ENCODE measurements around the gene ACTBL2.

DNA sequence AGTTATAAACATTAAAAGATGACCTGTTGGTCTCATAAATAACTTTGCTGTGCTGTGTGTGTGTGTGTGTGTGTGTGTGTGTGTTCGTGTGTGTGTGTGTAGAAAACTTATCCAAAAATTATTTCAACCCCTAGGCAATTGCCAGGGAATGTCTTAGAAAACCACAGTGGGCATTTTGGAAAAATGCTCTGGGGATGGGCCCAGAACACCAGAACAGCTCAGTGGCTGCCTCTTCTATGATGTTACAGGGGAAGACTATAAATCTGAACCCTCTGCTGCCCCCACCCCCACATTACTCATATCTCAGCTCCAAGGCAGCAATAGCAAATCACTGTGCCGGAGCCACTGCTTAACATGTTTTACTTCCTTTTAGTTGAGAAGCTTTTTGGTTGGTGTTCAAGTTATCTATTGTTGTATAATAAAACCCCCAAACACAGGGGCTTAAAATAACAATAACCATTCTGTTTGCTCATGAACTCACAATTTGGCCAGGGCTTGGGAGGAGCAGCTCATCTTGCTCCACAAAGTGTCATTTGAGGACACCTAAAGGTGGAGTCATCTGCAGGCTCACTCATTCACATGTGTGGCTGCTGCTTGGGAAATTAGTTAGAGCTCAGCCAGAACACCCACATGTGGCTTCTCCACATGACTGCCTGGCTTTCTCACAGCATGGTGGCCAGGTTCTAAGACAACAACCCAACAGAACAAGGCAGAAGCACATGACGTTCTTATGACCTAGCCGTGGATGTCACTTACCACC lies 40.4 kb downstream of the ACTBL2 start:
- TF ChIP-seq, protein P1, sequence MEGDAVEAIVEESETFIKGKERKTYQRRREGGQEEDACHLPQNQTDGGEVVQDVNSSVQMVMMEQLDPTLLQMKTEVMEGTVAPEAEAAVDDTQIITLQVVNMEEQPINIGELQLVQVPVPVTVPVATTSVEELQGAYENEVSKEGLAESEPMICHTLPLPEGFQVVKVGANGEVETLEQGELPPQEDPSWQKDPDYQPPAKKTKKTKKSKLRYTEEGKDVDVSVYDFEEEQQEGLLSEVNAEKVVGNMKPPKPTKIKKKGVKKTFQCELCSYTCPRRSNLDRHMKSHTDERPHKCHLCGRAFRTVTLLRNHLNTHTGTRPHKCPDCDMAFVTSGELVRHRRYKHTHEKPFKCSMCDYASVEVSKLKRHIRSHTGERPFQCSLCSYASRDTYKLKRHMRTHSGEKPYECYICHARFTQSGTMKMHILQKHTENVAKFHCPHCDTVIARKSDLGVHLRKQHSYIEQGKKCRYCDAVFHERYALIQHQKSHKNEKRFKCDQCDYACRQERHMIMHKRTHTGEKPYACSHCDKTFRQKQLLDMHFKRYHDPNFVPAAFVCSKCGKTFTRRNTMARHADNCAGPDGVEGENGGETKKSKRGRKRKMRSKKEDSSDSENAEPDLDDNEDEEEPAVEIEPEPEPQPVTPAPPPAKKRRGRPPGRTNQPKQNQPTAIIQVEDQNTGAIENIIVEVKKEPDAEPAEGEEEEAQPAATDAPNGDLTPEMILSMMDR (IDR thresholded peaks at IDR 0.05): no peak
- TF ChIP-seq POLR2A (IDR thresholded peaks at IDR 0.05): no peak
